ENCODE measurements around the gene STH.
"Not testable (repeated sequence)": the region's sequence is repeated elsewhere in the genome, so short reads cannot be mapped to it uniquely, and the experiment has no call there.

Gene STH, protein sequence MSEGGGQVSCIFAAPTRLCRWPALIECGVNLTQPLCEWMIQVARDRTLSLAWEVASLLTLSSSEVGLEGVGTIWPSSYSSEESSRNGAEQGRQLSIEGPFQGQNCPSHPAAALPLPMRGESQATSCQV

DNA sequence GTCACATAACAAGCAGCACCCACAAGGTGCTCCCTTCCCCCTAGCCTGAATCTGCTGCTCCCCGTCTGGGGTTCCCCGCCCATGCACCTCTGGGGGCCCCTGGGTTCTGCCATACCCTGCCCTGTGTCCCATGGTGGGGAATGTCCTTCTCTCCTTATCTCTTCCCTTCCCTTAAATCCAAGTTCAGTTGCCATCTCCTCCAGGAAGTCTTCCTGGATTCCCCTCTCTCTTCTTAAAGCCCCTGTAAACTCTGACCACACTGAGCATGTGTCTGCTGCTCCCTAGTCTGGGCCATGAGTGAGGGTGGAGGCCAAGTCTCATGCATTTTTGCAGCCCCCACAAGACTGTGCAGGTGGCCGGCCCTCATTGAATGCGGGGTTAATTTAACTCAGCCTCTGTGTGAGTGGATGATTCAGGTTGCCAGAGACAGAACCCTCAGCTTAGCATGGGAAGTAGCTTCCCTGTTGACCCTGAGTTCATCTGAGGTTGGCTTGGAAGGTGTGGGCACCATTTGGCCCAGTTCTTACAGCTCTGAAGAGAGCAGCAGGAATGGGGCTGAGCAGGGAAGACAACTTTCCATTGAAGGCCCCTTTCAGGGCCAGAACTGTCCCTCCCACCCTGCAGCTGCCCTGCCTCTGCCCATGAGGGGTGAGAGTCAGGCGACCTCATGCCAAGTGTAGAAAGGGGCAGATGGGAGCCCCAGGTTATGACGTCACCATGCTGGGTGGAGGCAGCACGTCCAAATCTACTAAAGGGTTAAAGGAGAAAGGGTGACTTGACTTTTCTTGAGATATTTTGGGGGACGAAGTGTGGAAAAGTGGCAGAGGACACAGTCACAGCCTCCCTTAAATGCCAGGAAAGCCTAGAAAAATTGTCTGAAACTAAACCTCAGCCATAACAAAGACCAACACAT is at the start of gene STH:
Gene STH (plus strand): TSS at position 264 of the 913 bp plus-strand sequence. CDS start 30 bp downstream, at position 294.
- no peak for DNase-seq

DNA sequence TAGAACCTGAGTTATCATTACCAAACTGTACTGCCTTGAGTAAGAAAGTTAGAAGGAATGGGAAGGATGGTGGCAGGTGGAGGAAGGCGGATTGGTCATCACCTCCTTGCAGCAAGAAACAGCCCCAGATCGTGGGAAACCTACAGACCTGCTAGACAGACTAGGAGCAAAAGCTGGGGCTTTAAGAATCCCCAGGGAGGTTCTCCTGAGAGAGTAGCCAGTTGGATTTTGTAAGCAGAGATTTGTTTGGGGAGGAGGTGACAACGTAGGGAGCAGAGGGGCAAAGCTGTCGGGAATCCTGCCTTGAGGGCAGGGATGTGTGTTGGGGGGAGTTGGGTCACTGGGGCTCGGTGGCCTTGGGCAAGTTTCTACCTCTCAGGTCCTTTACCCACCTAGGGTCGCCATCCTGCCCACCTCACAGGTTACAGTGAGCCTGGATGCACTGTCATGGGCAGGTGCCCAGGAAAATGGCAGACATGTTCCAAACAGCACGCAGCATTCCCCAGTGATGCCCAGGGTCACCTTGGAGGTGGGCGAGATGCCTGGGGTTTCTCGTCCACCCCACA is 49.2 kb upstream of the STH start:
- no peak for DNase-seq

DNA sequence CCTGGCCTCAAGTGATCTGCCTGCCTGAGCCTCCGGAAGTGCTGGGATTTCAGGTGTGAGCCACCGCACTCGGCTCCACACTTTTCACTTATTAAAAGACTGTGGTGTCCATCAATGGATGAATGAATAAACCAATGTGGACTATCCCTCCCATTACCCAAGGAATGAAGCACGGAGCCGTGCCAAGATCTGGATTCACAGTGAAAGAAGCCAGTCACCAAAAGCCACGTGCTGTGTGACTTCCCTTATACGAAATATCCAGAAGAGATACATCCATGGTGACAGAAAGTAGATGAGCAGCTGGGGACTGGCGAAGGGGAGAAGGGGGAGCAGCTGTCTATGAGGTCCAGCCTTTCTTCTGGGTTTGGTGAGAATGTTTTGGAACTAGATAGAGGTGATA is 48.2 kb upstream of the STH start:
- no peak for DNase-seq

DNA sequence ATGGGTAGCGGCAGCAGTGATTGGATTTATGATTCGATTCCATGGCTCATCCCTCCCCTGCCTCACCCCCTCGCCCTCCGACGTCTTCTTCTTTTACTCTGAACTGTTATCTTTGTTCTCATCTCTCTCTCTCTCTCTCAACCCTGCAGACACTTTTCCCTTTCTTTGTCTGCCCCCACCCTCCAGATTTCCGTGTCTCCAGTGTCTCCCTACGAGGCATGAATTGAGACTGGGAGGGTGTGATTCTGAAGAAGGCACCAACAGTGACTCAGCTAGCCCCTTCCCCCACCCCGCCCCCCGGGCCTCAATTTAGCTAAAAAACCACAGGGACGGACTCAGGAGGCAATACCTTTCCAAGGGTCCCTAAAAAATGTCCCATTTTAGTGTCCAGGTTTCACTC is 47.6 kb upstream of the STH start:
- DNase-seq, result no peak

DNA sequence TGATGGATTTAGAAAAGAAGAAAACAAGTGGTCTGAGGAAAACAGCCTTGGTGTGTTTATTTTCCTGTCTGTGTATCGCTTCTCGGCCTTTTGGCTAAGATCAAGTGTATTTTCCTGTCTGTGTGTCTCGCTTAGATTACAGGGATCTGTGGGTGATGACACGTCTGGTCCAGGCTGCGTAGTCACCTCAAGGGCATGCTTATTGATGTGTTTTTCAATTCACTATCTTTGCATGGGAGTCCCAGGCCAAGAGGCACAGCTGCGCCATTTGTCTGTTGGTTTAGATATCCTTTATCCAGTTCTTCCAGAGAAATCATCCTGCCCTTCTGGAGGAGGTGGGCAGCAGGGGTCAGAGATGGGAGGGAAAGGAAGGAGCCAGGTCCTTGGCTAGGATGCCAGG is 47.1 kb upstream of the STH start:
- no peak for DNase-seq

DNA sequence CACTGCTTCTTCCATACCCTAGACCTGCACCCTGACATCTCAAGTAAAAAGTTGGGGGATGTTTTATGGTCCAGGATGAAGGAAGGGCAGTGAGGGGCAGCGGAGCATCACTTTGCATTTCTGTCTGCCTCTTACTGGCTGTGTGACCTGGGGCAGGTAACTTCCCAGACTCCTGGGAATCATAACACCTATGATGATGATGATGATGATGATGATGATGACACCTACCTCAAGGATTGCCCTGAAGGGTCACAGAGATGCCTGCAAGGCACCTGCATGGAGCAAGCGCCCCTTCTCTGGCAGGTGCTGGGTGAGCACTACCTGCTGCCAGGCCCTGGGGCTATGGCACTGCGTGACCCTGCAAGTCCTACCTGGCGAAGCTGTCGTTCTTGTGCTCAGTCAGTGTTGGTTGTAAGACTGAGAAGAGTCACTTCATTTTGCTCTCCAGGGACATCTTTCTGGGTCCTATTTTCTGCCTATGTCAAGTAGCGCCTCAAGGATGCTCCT is 46.2 kb upstream of the STH start:
- no peak for DNase-seq

DNA sequence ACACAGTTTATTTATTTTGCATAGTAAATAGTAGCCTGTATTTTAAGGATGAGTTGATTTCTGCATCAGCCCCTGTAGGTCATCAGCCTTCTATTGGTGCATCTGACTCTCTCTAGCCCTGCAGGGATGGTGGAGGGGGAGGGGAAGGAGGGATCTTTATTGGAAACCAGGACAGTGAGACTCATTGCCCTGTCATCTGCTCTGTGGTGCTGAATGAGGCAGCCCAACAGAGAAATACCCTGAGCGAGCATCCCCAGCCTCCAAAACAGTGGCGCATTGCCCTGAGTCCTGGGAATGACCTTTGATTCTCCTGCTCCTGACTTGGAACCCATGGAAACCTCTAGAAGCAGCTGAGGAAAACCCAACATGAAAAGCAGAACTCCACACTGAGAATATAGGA is 45.5 kb upstream of the STH start:
- no peak for DNase-seq

DNA sequence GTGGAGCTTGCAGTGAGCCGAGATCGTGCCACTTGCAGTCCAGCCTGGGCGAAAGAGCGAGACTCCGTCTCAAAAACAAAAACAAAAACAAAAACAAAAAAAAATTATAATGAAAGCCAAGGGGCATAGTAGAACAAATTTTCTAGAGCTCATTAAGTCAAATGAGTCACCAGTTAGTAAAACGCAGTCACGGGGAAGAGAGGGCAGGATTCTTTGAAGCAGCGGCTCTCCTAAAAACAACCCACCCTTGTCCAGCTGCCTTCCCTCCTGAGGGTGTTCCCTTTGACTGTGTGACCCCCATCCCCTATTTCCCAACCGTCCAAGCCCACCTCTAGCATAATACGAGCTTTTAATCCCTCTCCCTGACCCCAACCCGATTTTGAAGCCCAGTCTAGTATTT is 44.1 kb upstream of the STH start:
- no peak for DNase-seq

DNA sequence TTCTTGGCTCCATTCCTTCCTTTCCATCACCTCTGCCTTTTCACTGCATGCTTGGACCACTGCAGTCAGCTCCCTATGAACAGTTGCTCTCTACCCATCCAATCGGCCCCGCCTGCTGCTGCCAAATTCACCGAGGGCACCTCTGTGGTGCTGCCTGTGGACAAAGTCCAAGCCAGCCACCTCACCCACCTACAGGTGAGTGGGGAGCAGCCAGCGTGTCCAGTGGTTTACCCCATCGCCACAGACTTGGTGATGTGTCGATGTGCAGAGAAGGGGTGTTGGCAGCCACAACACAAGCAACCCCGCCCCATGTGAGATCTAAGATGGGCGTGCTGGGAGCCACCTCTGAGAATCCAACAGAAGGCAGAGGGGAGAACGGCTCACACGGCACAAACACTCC is 43.7 kb upstream of the STH start:
- DNase-seq, result no peak

DNA sequence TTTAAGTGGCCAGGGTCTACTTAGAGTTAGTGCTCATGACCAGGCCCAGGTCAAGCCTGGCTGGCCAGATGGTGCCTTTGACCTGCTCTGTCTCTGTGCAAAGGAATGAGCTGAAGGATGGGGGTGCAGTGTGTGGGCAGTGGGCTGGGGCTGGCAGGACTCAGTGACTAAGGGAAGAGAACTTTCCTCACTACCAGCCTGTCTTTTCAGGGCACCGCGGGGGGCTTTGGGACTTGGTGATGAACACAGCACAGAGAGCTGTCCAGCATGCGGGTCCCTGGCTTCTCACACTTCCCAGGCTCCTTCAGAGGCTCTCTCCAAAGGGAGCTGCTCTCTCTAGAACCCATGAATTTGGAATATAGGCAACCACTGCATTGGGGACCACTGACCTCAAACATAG is 43.0 kb upstream of the STH start:
- no peak for DNase-seq

DNA sequence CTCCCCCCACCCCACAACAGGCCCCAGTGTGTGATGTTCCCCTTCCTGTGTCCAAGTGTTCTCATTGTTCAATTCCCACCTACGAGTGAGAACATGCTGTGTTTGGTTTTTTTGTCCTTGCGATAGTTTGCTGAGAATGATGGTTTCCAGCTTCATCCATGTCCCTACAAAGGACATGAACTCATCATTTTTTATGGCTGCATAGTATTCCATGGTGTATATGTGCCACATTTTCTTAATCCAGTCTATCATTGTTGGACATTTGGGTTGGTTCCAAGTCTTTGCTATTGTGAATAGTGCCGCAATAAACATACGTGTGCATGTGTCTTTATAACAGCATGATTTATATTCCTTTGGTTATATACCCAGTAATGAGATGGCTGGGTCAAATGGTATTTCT is 42.3 kb upstream of the STH start:
- not testable (repeated sequence) for DNase-seq

DNA sequence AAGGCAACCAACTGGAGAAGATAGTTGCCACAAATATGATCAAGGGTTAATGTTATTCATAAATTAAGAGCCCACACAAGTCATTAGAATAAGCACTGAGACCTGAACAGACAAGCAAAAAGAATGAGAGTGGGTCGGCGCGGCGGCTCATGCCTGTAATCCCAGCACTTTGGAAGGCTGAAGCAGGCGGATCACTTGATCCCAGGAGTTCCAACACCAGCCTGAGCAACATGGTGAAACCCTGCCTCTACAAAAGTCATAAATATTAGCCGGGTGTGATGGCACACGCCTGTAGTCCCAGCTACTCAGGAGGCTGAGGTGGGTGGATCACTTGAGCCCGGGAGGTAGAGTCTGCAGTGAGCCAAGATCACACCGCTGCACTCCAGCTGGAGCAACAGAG is 40.7 kb upstream of the STH start:
- no peak for DNase-seq

DNA sequence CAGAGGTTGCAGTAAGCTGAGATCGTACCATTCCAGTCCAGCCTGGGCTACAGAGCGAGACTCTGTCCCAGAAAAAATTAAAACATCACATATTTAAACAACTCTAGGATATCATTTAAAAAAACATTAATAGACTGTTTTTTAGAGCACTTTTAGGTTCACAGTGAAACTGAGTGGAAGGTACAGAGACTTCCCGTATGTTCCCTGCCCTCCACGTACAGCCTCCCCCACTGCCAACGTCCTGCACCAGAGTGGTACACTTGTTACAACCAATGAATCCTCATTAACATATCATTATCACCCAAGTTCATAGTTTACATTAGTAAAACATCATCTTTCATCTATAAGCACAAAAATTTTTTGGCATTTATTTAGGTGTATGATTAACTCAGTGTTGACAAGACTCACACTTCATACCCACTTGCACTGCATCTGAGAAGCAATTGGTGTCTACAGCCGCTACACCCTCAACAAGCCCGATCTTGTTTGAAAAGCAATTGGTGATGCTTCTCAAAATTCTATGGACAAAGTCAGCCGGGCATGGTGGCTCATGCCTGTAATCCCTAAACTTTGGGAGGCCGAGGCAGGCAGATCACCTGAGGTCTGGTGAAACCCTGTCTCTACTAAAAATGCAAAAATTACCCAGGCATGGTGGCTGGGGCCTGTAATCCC is 39.9 kb upstream of the STH start:
- no peak for DNase-seq

DNA sequence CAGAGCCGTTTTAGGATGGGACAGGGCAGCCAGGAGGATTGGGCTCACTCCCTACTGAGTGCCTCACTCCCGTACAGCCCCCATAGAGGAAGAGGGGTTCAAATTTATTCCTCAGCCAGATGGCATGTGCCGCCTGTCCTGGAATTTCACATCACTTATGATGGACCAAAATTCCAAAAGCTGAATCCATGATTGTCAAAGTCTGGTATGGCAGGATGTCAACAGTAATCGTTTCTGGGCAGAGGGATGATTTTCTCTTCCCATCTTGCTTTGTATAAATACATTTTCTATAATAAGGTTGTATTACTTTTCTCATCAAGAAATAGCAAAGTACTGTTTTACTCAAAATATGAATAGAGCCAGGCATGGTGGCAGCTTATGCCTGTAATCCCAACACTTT is 38.7 kb upstream of the STH start:
- no peak for DNase-seq

DNA sequence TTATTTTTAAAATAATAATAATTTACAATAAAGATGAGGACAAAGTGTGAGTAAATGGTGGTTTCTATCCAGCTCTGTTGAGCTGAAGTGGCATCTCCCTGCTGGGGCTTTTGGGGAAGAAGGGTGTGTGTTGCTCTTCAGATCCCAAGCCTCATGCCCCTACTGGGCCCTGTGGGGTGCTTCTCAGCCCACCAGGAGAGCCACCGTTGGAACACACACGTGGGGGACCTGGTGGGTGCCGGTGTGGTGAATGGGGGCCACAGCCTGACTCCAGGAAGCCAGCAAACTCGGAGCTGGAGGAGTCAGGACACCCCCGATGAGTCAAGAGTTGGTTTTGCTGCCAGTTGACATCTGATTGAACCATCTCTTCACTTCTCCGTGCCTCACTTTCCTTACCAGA is 37.8 kb upstream of the STH start:
- DNase-seq, result no peak

DNA sequence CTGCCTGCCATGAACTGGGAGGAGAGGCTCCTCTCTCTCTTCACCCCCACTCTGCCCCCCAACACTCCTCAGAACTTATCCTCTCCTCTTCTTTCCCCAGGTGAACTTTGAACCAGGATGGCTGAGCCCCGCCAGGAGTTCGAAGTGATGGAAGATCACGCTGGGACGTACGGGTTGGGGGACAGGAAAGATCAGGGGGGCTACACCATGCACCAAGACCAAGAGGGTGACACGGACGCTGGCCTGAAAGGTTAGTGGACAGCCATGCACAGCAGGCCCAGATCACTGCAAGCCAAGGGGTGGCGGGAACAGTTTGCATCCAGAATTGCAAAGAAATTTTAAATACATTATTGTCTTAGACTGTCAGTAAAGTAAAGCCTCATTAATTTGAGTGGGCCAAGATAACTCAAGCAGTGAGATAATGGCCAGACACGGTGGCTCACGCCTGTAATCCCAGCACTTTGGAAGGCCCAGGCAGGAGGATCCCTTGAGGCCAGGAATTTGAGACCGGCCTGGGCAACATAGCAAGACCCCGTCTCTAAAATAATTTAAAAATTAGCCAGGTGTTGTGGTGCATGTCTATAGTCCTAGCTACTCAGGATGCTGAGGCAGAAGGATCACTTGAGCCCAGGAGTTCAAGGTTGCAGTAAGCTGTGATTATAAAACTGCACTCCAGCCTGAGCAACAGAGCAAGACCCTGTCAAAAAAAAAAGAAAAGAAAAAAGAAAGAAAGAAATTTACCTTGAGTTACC is 36.7 kb upstream of the STH start:
- DNase-seq, result no peak

DNA sequence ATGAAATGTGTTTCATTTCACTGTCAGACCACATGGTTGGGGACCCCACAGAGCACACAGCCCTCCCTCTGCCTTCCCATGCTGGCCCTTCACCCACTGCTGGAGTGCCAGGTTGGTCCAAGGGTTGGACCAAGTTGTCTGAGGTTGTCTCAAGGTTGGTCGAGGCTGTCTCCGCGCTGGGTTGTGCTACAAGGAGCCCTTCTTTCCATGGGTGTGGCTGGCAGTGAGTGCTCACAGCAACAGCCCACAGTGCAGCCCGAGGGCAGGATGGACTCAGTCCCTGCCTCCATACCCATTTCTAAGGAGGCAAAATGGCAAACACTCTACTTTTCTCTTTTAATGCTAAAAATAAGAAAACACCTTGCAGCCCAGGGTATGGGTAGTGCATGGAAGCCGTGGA is 35.8 kb upstream of the STH start:
- no peak for DNase-seq

DNA sequence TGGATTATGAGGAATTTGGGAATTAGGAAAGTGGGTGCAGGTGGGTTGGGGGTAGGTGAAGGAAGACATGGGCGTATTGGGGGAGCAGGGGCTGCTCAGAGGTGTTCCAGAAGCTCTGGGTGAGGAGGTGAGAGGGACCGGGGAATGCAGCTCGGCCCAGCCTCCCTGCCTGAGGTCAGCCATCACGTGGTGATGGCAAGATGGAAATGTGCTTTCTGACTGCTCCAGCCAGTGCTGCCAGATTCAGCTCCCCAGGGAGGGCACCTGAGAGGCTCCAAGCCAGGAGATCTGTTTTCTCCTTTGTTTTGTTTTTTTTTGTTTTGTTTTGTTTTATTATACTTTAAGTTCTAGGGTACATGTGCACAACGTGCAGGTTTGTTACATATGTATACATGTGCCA is 35.2 kb upstream of the STH start:
- DNase-seq, result no peak

DNA sequence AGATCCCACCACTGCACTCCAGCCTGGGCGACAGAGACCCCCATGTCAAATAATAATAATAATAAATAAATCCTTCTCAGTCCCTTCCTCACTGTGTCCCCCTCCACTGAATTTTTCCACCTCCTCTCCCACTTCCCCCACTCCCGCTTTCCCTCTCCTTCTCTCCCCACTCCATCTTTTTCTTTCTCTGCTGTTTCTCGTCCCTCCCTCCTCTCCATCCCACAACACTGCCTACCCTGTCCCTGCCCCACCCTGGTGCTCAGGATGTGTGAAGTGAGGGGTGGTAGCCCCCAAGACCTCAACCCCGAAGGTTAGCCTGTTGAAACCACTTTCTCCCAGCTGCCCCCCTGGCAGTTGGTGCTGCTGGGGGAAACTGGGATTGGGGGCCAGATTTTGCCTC is 34.4 kb upstream of the STH start:
- DNase-seq, result no peak

DNA sequence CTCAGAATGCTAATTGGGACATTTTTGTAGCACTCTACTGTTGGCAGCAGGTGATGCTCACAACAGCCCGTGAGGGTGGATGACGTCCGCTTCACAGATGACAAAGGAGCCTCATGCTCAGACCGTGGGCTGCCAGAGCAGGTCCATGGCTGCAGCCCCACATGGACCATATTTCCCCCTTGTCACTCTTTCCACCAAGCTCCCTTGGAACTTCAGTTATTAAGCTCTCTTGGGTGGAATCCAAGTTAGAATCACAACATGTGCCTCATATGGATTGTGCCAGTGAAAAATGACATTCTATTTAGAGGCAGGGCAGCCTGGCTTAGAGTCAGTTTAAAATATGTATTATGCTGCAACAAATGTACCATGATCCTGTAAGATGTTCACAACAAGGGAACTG is 33.2 kb upstream of the STH start:
- no peak for DNase-seq

DNA sequence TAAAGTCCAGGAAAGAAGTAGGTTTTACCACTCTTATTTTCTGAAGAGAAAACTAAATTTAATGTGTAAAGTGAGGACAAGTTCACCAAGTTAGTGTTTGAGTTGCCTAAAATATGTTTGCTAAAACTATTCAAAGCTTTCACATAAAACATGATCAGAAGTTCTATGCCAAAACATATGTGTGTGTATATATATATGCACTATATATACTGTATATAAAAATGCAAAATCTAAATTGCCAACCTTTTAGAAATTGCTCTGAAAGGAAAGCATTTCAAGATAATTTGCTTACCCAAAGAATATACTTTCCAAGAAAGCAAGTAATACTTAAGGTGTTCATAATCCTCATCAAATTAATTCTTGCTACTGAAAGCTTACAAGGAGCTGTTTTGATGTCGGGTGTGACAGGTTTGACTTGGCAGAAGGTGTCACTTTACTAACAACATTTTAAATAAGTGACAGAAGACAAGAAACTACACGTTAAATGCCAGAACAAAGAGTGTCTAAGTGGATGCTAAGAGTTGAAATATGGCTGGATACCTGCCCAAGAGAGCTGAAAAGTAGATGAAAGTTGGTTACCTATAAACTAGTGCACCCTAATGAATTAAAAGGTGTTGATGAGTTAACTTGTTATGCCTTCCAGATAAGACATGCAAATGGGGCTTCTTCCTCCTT is 32.3 kb upstream of the STH start:
- DNase-seq, result no peak

DNA sequence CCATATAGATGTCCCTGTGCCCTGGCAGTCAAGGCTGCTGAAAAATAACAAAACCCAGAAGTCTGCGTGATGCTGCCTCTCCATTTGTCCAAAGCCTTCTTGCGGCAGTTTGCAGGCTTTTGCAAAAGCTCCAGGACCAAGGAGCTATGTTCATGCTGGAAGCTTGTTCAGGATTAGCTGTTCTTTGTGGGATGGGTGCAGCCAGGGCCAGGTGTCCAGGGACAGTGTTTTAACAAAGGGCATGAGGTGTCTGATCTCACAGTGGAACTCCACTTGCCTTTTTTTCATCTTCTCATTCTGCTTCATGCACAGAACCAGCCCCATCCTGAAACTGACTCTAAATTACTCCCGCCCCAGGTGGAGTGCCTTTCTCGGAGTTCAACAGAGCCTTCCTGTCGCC is 31.7 kb upstream of the STH start:
- DNase-seq, result no peak

Measured in hematopoietic multipotent progenitor cell treated with erythropoietin and hydrocortisone succinate and interleukin-3 and kit ligand, for 4 days (in vitro differentiated cells).